Islet of Langerhans (tissue), 1 donor: Measurements from ENCODE around the gene CHRM5.

Experiments
- FAIRE-seq: peaks from one replicate; lab custom pipeline; 2011; peaks lifted over from hg19 to GRCh38; lab: Jason Lieb, UNC

CHRM5 gene, protein sequence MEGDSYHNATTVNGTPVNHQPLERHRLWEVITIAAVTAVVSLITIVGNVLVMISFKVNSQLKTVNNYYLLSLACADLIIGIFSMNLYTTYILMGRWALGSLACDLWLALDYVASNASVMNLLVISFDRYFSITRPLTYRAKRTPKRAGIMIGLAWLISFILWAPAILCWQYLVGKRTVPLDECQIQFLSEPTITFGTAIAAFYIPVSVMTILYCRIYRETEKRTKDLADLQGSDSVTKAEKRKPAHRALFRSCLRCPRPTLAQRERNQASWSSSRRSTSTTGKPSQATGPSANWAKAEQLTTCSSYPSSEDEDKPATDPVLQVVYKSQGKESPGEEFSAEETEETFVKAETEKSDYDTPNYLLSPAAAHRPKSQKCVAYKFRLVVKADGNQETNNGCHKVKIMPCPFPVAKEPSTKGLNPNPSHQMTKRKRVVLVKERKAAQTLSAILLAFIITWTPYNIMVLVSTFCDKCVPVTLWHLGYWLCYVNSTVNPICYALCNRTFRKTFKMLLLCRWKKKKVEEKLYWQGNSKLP

DNA sequence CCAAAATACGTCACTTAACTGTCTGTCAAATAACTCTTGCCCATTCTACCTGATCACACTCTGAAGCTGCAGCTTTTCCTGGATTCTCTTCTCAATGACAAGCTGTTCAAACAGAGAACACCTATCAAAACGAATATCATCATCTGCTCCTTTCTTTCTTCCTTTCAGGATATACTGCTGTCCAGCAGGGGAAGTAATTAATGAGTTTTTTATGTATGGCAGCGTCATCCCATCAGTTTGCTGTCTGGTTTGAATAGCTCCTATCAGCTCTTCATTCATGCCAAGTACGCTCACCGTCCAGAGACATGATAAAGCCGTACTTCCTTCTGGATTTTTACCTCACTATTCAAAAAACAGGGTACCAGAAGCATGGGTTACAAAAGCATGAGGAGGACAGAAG lies at the start of gene CHRM5:
TSS of gene CHRM5 (plus strand) at position 274 of the 400 bp plus-strand sequence. CDS start 94,221 bp downstream, outside the sequence.
- no peak for FAIRE-seq

- no peak for FAIRE-seq
Measured at GRCh38 chr15:33923446-33923845, 44.9 kb upstream of the CHRM5 start.

DNA sequence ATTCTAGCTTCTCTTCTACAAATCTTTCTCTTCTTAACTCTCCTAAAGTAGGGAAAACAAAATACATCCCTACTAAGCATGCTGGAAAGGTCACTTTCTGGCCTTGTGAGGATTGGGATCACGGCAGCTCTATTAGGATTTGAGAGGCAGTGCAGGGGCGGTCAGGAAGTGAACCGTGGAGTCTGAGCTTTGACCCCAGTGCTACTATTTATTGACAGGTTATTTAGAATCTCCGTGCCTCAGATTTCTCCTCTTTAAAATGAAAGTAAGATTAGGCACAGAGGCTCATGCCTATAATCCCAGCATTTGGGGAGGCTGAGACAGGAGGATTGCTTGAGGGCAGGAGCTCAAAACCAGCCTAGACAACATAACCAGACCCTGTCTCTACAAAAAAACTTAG lies 42.0 kb upstream of the CHRM5 start:
- FAIRE-seq: no peak

DNA sequence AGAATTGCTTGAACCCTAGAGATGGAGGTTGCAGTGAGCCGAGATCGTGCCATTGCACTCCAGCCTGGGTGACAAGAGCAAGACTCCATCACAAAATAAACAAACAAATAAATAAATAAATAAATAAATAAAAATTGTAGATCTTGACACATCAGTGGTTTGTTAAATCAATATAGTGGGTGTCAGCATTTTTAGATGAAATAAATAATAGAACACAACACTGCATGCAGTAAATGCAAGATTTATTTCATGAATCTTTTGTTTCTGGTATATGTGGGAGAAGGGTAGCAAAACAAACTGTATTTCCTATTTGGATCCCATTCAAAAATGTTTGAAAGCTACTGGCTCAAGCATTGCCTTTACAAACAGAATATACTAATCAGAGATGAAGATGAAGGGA lies 35.6 kb upstream of the CHRM5 start:
- no peak for FAIRE-seq

- no peak for FAIRE-seq
Measured at GRCh38 chr15:33934396-33934795, 33.9 kb upstream of the CHRM5 start.

GRCh38 chr15:33934921-33935320 lies 33.4 kb upstream of the CHRM5 start:
- FAIRE-seq: no peak

- peak; percentile 41 for FAIRE-seq
Measured at GRCh38 chr15:33941279-33942063, 26.8 kb upstream of the CHRM5 start.

GRCh38 chr15:33946152-33946551 lies 22.1 kb upstream of the CHRM5 start:
- no peak for FAIRE-seq

DNA sequence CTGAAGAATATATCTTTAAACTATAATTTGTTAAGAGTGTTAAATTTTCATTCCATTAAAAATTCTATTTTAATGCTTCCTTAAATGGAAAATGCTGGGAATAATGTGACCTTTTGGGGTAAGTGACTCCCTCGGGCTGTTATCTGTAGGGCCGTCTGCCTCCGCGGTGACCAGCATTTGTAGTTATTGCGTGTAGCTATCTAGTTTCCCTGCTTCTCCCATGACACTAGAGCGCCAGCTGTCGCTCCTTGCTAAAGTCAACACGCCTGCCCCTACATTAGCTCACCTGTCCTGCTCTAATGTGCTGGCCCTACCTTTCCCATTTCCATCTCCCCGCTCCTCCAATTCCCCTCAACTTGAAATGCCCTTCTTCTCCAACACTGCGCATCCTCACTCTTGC lies 12.4 kb upstream of the CHRM5 start:
- peak; percentile 82 for FAIRE-seq

DNA sequence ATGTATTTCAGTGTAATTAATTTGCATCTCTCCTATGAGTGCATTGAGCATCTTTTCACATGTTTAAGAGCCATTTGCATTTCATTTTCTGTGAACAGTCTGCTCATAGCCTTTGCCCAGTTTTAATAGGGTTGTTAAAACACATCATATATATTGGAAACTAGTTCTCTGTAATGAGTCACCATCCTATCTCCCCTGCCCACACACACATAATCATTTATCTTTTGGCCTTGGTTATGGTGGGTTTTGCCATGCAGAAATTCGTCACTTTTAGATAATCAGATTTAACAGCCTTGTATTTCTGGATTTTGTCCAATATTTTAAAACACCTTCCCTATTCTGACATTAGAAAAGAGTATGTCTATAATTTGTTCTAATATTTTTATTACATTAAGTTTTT lies 11.9 kb upstream of the CHRM5 start:
- no peak for FAIRE-seq

DNA sequence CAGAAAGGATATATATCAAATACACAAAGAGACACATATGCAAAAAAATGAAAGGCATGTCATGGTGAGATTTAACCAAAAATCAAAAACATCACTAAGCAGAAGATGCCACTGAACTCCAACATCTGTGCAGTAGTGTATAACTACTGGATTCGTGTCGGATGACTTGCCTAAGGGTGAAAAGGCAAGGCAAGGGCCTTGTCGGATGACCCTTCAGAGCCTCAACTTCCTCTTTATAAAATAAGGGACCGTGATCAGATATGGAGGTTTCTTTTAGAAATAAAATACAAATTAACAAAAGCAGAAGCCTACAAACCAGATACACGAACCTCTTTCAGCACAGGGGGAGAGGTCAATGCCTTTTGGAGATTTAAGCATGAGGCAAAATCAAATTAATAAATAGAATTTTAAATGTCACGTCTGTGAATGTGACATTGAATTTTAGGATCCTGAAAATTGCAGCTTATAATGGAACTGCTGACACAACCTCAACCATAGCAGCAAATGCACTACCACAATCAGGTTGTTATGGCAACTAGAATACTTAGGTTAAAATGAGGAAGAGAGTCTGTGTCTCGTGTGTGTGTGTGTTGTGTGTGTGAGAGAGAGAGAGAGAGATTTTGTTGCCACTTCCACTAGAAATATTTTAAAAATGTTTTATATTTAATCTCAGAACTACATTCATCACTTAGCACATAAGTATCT lies 8.3 kb upstream of the CHRM5 start:
- no peak for FAIRE-seq

DNA sequence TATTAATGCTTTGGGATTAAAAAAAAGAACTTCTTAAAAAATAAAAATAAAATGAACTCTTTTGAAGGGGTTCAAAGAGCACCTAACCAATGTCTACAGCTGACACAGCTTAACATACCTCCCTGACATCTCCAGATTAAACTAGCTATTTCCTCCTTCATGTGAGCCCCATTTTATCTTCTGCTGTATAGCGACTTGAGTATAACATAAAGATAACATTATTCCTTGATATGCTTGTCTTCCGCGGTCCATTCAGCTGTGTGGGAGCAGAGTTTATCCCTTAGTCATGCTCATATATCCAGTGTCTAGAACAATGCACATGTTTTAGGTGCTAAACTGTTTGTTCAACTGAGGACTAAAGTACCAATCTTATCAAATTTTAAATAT lies 7.8 kb upstream of the CHRM5 start:
- no peak for FAIRE-seq

DNA sequence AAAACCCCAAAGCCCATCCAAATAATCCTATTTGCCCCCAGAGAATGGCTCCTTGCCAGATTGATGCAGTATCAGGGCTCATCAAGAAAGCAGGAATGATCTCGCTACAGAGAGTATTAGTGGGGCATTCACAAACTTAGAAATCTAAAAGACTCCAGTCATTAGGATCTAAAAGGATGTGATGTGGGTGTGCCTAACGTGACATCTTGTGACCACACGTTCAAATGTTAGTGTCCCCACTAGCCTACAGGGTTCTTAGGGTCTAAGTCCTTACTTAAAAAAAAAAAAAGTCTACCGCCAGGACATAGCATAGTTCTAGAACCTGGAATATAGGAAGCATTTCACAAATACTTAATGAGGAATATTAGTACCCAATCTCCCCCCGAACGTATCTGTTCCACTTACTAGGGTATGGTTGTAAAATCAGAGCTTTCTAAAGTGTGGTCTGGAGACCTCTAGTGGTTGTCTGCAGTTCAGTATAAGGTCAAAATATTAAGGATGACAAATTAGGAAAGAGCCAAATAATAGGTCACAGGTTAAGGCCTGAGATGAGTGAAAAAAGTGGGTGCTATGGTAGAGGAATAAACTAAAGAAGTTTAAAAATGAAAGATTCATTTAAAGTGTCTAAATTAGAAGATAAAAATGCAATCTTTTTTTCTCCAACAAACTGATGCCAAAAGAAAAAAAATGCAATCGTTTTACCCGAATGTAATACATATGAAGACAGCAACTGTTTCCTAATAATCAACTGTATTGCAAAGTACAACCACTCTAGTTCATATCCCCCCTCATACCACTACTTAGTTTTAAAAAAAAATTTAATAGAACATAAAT lies 4.2 kb upstream of the CHRM5 start:
- FAIRE-seq: peak; percentile 68

GRCh38 chr15:33964665-33965040 lies 3.6 kb upstream of the CHRM5 start:
- no peak for FAIRE-seq

DNA sequence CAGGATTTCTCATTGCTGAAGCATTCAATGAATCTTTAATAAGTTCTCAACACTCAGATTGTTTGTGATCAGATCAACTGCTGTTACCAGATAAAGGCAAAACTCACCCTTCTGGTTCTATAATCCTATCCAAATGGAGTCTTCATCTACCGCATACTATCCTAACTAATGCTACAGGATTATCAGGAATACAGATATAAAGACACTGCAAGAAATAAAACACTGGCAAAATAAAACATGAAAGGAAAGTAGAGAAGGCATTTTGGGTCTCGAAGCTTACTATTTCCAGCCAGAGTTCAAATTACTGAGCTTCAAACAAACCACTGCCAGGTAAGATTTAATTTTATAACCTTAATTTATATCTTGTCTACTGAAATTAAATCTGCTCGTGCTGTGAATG lies 524 bp downstream of the CHRM5 start:
- no peak for FAIRE-seq

DNA sequence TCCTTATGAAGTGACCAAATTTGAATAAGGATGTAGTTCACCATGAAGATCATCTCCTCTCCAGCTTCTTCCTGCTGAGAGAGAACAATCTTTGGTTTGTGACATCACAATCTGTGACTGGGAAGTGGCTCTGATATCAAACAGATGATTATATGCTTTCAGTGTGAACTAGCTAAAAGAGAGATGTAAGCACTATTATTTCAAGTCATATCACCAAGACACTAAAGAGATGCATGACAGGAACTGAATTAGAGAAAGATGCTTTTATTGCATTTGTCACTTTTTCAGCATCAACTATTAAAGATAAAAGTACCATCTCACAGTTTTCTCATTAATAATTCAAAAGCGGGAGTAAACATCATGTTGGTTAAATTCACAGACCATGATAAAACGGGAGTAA lies 3.5 kb downstream of the CHRM5 start:
- FAIRE-seq: no peak

DNA sequence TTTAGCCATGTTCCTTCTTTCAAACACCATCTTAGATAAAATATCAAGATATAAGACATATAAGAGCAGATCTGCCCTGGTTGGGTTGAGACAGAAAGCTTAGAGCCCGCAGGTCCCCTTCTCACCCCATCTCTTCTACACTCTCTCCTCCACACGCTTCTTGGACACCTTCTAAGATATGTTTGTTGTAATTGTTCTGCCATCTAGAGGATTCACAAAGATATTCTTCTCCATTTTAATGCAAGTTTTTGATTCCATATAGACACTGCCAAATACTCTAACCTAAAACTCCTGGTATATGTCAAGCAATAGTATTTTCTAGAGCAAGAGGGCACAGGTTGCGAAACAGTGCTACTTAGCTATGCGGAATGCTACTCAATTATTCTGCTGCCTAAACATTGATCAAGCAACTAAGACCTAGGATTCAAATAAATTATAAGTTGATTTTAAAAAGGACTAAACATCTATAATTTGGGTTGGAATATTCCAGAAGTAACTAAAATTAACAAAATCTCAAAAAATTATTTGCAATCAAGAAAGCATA lies 6.8 kb downstream of the CHRM5 start:
- no peak for FAIRE-seq

DNA sequence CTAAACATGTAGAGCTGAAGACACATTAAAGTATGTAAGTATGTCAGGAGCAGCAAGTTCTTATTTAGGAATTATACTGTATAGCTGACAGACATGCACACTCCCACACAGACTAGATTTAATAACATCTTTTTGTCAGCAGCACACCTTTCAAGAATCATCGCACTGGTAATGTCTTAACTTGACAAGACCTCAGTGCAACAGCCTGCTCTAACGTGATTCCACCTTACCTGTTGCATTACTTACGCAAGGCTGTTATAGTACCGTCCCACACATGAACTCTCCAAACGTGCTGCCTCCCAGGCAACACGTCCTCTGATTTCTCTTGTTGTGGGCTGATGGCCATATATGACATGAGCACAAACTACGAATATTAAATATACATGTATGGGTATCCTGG lies 11.9 kb downstream of the CHRM5 start:
- FAIRE-seq: no peak

DNA sequence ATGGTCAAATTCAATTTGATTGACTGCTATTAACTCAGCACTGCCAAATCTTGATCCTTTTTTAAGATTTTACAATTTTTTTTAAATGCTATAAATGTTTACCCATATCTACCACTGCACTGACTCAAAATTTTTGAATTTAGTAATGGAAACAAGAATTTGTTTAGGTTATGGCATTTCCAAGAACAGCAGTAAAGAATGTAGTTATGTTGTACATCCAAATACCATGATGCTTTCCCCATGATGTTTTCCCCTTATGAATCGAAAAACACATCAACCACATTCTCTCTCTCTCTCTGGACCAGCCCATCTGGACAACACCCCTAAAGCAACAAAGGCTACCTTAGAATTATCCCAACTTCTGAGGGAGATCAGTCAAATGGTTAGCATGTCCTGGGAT lies 14.2 kb downstream of the CHRM5 start:
- FAIRE-seq: no peak

DNA sequence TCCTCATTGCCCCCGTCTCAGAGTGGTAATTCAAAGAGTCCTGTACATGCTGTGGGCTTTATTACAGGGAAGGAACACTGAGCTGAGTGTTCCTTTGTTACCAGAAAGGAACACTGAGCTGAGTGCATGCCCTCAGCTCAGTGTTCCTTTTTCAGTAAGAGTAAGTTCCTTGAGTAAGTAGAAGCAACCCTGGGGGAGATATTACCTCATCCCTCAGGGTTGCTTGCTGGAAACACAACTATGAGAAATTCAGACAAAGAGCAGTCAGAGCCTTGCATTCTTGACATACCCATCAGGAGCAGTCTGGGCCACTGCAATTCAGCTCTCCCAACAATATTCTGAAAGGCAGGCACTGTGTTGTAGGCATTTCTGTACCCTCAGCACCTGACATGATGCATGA lies 17.0 kb downstream of the CHRM5 start:
- no peak for FAIRE-seq

DNA sequence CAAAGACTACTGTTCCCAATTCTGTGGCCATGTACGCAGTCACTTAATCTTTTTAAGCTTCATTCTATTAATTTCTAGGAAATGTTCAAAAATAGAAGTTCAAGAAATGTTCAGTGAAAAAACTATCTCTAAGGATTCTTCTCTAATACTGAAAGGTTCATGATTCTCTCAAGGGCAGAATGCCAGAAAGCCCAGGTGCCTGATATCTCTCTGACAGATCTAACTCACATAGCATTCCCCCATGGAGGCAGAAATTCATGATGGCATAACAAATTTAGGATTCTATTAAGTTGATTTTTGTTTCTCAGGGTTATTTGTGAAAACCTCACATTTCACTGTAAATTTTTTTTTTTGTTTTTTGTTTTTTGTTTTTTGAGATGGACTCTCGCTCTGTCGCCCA lies 17.5 kb downstream of the CHRM5 start:
- no peak for FAIRE-seq

DNA sequence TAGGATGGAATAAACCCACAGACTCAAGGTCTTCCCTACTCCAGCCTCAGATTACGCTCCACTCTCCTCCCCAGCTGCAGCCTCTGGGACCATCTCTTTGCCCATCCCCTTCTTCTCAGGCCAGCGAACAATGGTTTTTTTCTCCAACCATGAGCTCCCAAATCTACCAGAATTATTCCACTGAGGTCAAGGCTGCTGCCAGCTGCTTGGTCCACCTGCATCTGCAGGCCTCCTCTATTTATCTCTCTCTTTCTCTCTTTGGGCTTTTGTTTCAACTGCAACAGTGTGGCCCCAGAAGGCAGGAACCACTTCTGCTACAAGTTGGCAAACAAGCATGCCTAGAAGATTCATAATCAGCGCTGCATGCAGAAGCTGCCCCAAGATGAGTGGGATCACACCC lies 19.1 kb downstream of the CHRM5 start:
- FAIRE-seq: no peak
